ENCODE data around the gene RAB42. TPM values are rescaled to one million over a fixed set of nuclear protein-coding genes. Genes with fewer than 3 reads are reported as not detected.

Gene RAB42
- total and polyA plus RNA-seq, 4 experiments from 2014 or later, result 0.38 to 1.3 TPM; not detected in 2

- ChIA-PET CTCF (ENCODE audit: partially characterized antibody) (no interaction called here), POLR2A (ENCODE audit: partially characterized antibody) (no interaction called here)
- Mint-ChIP-seq H3K4me3 (no peak overlapping the region), H3K27me3 (no peaks in the 10 kb centered on the region), H3K36me3 (peaks cover 21 to 55% of the 10 kb centered on the region in 2 donors), H3K27ac (no peak overlapping the region), H3K4me1 (no peaks in the 10 kb centered on the region), H3K9me3 (no peaks in the 10 kb centered on the region)
- Histone ChIP-seq H3K4me1 (ENCODE audit: insufficient read depth, low read length) (no peaks in the 10 kb centered on the region), H3K4me3 (ENCODE audit: low read length in 2 of 2) (no peak overlapping the region), H3K9me3 (ENCODE audit: control insufficient read depth in 1 of 2, low read length in 2 of 2) (no peaks in the 10 kb centered on the region), H3K27ac (ENCODE audit: low read depth, low read length) (no peak overlapping the region), H3K27me3 (ENCODE audit: insufficient read depth, low read length) (no peaks in the 10 kb centered on the region), H3K36me3 (ENCODE audit: insufficient read depth, low read length) (peaks cover 33% of the 10 kb centered on the region)
- DNase-seq, result no peak
- intact Hi-C loops (cut with micrococcal nuclease), result loop anchor here (10.0 kb wide), 1 partner anchor 202 kb away; no protein-coding TSS in a partner anchor
Observed at GRCh38 chr1:28606771-28607170, 14.7 kb downstream of the RAB42 start.

DNA sequence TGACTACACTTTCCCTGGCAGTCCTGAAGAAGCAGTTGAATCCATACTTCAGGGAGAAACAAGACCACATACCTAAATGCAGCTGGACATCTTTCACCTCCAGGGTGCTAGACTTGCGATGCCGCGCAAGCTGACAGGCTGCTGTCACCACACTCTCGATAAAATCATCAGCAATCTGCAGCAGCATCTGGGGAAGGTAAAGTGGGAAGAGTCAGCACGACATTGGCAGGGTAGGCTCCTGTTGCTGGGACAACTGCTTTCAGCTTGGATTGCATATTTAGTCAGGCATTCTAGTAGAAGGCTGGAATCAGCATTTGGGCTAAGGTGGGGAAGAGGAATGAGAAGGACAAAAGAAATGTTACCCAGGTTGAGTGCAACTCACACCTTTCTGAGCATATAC is 21.1 kb downstream of the RAB42 start:
- Histone ChIP-seq H3K4me3 (ENCODE audit: low read length in 2 of 2) (no peak overlapping the region), H3K27ac (ENCODE audit: low read depth, low read length) (no peak overlapping the region), H3K4me1 (ENCODE audit: insufficient read depth, low read length) (no peaks in the 10 kb centered on the region), H3K9me3 (ENCODE audit: control insufficient read depth in 1 of 2, low read length in 2 of 2) (no peaks in the 10 kb centered on the region), H3K36me3 (ENCODE audit: insufficient read depth, low read length) (peaks cover 26% of the 10 kb centered on the region), H3K27me3 (ENCODE audit: insufficient read depth, low read length) (no peaks in the 10 kb centered on the region)
- Mint-ChIP-seq H3K27me3 (no peaks in the 10 kb centered on the region), H3K36me3 (peaks cover 36 to 46% of the 10 kb centered on the region in 2 donors), H3K9me3 (no peaks in the 10 kb centered on the region), H3K4me3 (no peak overlapping the region), H3K4me1 (no peaks in the 10 kb centered on the region), H3K27ac (no peak overlapping the region)
- intact Hi-C loops (cut with micrococcal nuclease), result no loop called here
- ChIA-PET CTCF (ENCODE audit: partially characterized antibody) (no interaction called here), POLR2A (ENCODE audit: partially characterized antibody) (no interaction called here)
- DNase-seq, result no peak

DNA sequence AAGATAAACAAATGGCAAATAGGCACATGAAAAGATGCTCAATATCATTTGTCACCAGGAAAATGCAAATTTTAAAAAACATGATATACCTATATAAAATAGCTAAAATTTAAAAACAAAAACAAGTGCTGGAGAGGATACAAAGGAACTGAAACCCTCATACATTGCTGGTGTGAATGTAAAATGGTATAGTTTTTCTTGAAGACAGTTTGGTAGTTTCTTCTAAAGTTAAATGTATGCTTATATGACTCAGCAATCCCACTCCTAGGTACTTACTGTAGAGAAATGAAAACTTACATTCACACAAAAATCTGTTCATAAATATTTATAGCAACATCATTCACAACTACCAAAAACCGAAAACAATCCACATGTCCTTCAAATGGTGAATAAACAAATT is 39.6 kb downstream of the RAB42 start:
- no peak overlapping the region for H3K4me3 Mint-ChIP-seq
- peaks cover 4% of the 10 kb centered on the region in 2 donors for H3K36me3 Mint-ChIP-seq
- ChIA-PET POLR2A (ENCODE audit: partially characterized antibody) (no interaction called here), CTCF (ENCODE audit: partially characterized antibody) (interaction anchor here (0.9 kb wide), 1 partner anchor 29 kb away, joined by 3 read pairs; no protein-coding TSS in a partner anchor)
- Histone ChIP-seq H3K9me3 (ENCODE audit: control insufficient read depth in 1 of 2, low read length in 2 of 2) (no peaks in the 10 kb centered on the region), H3K27ac (ENCODE audit: low read depth, low read length) (no peak overlapping the region), H3K4me3 (ENCODE audit: low read length in 2 of 2) (no peak overlapping the region), H3K36me3 (ENCODE audit: insufficient read depth, low read length) (no peaks in the 10 kb centered on the region), H3K4me1 (ENCODE audit: insufficient read depth, low read length) (no peaks in the 10 kb centered on the region), H3K27me3 (ENCODE audit: insufficient read depth, low read length) (no peaks in the 10 kb centered on the region)
- no peak overlapping the region for H3K27ac Mint-ChIP-seq
- H3K9me3 Mint-ChIP-seq, result no peaks in the 10 kb centered on the region
- H3K27me3 Mint-ChIP-seq, result no peaks in the 10 kb centered on the region
- peaks cover 4 to 15% (median 8%) of the 10 kb centered on the region in 4 donors for H3K4me1 Mint-ChIP-seq
- no peak for DNase-seq
- intact Hi-C loops (cut with micrococcal nuclease), result no loop called here

- no peak overlapping the region for H3K4me3 Mint-ChIP-seq
- H3K4me1 ChIP-seq (ENCODE audit: insufficient read depth, low read length), result no peaks in the 10 kb centered on the region
- no peaks in the 10 kb centered on the region for H3K9me3 Mint-ChIP-seq
- no peak overlapping the region for H3K27ac ChIP-seq (ENCODE audit: low read depth, low read length)
- no peaks in the 10 kb centered on the region for H3K9me3 ChIP-seq (ENCODE audit: control insufficient read depth in 1 of 2, low read length in 2 of 2)
- no peak overlapping the region for H3K4me3 ChIP-seq (ENCODE audit: low read length in 2 of 2)
- no peak for DNase-seq
- intact Hi-C loops (cut with micrococcal nuclease), result no loop called here
- POLR2A ChIA-PET (ENCODE audit: partially characterized antibody), result no interaction called here
- no peaks in the 10 kb centered on the region for H3K27me3 Mint-ChIP-seq
- CTCF ChIA-PET (ENCODE audit: partially characterized antibody), result interaction anchor here (0.7 kb wide), 1 partner anchor 421 kb away, joined by 3 read pairs; no protein-coding TSS in a partner anchor
- H3K4me1 Mint-ChIP-seq, result peaks cover 4 to 19% (median 10%) of the 10 kb centered on the region in 4 donors
- peaks cover 4% of the 10 kb centered on the region in 2 donors for H3K36me3 Mint-ChIP-seq
- H3K27me3 ChIP-seq (ENCODE audit: insufficient read depth, low read length), result no peaks in the 10 kb centered on the region
- peak overlapping the region in 1 of 7 donors; percentile 13 for H3K27ac Mint-ChIP-seq
- no peaks in the 10 kb centered on the region for H3K36me3 ChIP-seq (ENCODE audit: insufficient read depth, low read length)
Observed at GRCh38 chr1:28632560-28632959, 40.5 kb downstream of the RAB42 start.

- Mint-ChIP-seq H3K4me3 (peak overlapping the region in 7 of 8 donors; percentile 8 to 100 (median 40)), H3K27ac (peak overlapping the region in 4 of 7 donors; percentile 13 to 97 (median 27)), H3K9me3 (no peaks in the 10 kb centered on the region), H3K4me1 (peaks cover 31 to 59% (median 45%) of the 10 kb centered on the region in 4 donors), H3K27me3 (no peaks in the 10 kb centered on the region), H3K36me3 (peaks cover 0 to 17% of the 10 kb centered on the region in 2 donors)
- intact Hi-C loops (cut with micrococcal nuclease), result no loop called here
- no peak overlapping the region for H3K4me3 ChIP-seq (ENCODE audit: low read length in 2 of 2)
- H3K9me3 ChIP-seq (ENCODE audit: control insufficient read depth in 1 of 2, low read length in 2 of 2), result no peaks in the 10 kb centered on the region
- no peaks in the 10 kb centered on the region for H3K27me3 ChIP-seq (ENCODE audit: insufficient read depth, low read length)
- CTCF ChIA-PET (ENCODE audit: partially characterized antibody), result interaction anchor here (0.8 to 6.8 kb wide), 10 partner anchors 27 to 281 kb away, joined by 3 to 83 read pairs (median 3); partner anchors contain the start of gene YTHDF2
- peak; percentile 33 to 50 (median 39) for DNase-seq
- no peaks in the 10 kb centered on the region for H3K36me3 ChIP-seq (ENCODE audit: insufficient read depth, low read length)
- peaks cover 37% of the 10 kb centered on the region for H3K4me1 ChIP-seq (ENCODE audit: insufficient read depth, low read length)
- no peak overlapping the region for H3K27ac ChIP-seq (ENCODE audit: low read depth, low read length)
- POLR2A ChIA-PET (ENCODE audit: partially characterized antibody), result interaction anchor here (0.6 to 10.1 kb wide), 6 partner anchors 8 to 312 kb away, joined by 3 to 233 read pairs (median 93); partner anchors contain the start of genes GMEB1, MED18, RNU11 and YTHDF2
Observed at GRCh38 chr1:28640766-28641165, 48.7 kb downstream of the RAB42 start.

DNA sequence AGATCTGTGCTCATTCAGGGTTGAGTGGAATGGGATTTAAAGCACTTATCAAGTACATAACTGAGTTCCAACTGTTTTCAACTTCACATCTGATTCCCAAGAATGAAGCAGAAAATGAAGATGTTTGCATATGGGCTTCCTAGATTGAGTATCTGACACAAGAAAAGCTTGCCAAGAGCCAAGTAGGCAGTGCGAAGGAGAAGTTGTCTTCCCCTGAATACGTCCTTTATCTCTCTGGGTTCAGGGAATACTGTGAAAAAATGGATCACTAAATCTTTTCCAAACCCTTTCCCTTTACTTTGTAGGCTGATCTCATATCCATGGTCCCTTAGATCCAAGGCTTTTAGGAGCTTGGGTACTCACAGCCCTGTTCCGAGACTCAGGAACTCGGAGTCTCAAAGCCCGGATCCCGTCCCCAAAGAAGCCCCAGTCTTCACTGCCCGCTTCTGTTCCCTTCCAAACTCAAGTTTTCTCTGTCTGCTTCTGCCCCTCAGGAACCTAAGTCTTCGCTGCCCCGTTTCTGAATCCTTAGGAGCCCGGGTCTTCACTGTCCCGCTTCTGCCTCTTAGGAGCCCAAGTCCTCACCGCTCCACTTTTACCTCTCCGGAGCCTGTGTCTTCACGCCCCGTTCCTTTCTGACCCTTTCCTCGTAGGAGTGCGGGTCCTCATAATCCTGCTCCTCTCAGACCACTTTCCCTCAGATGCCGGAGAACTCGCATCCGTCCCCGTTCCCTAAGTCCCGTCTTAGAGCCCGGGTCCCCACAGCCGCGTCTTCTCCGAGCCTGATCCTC is 50.2 kb downstream of the RAB42 start:
- ChIA-PET POLR2A (ENCODE audit: partially characterized antibody) (interaction anchor here (0.7 to 10.1 kb wide), 31 partner anchors 10 to 917 kb away, joined by 3 to 233 read pairs (median 5); partner anchors contain the start of genes ATP5IF1, EPB41, FAM76A and GMEB1), CTCF (ENCODE audit: partially characterized antibody) (interaction anchor here (0.9 to 6.8 kb wide), 14 partner anchors 19 to 973 kb away, joined by 3 to 83 read pairs (median 4); partner anchors contain the start of genes GMEB1, SRSF4 and YTHDF2)
- H3K9me3 Mint-ChIP-seq, result no peaks in the 10 kb centered on the region
- Histone ChIP-seq H3K27me3 (ENCODE audit: insufficient read depth, low read length) (no peaks in the 10 kb centered on the region), H3K4me3 (ENCODE audit: low read length in 2 of 2) (peak overlapping the region; percentile 89 to 99), H3K4me1 (ENCODE audit: insufficient read depth, low read length) (peaks cover 40% of the 10 kb centered on the region), H3K36me3 (ENCODE audit: insufficient read depth, low read length) (no peaks in the 10 kb centered on the region), H3K27ac (ENCODE audit: low read depth, low read length) (peak overlapping the region; percentile 74), H3K9me3 (ENCODE audit: control insufficient read depth in 1 of 2, low read length in 2 of 2) (no peaks in the 10 kb centered on the region)
- H3K4me1 Mint-ChIP-seq, result peaks cover 30 to 54% (median 42%) of the 10 kb centered on the region in 4 donors
- H3K27ac Mint-ChIP-seq, result peak overlapping the region; percentile 97 to 100 (median 98)
- peaks cover 0 to 17% of the 10 kb centered on the region in 2 donors for H3K36me3 Mint-ChIP-seq
- H3K27me3 Mint-ChIP-seq, result no peaks in the 10 kb centered on the region
- peak overlapping the region; percentile 96 to 100 (median 99) for H3K4me3 Mint-ChIP-seq
- DNase-seq, result peak in 2 of 5 donors; percentile 5 to 43
- intact Hi-C loops (cut with micrococcal nuclease), result loop anchor here (2.0 kb wide), 2 partner anchors 123 to 135 kb away; partner anchors contain the start of gene RCC1
